WTC11 (cell line): ENCODE results near the gene SNTN. TPM values are rescaled to one million over a fixed set of nuclear protein-coding genes. Genes with fewer than 3 reads are reported as not detected.
"Not testable (repeated sequence)": the region's sequence is repeated elsewhere in the genome, so short reads cannot be mapped to it uniquely, and the experiment has no call there.

Experiments
- ATAC-seq: fragments of 200-7000 bp; cut with Tn5 transposase; 2 replicates; pipeline ENCODE4 v1.10.0; 2021; ENCODE audit warnings: mild to moderate bottlenecking, moderate library complexity
- CTCF ChIA-PET: fragments of 300-600 bp; sonication (Branson Sonifier 250); formaldehyde crosslinking; loops from one replicate; lab custom pipeline; 2021; ENCODE audit warnings: antibody characterized with exemption; lab: Charles Lee
- POLR2A ChIA-PET: fragments of 350-600 bp; sonication (Branson Sonifier 250); formaldehyde crosslinking; loops from one replicate; lab custom pipeline; 2021; ENCODE audit warnings: antibody characterized with exemption; lab: Charles Lee
- DNase-seq: peaks from one replicate; pipeline ENCODE4 v3.0.0; 2021; ENCODE audit warnings: low spot score
- H3K27ac Mint-ChIP-seq: 2 replicates; pipeline ENCODE4 v1.8.0; 2021; ENCODE audit warnings: mixed read lengths
- H3K27me3 Mint-ChIP-seq: 2 replicates; pipeline ENCODE4 v1.8.0; 2021; ENCODE audit warnings: low read depth, mild to moderate bottlenecking, moderate library complexity, mixed read lengths
- H3K36me3 Mint-ChIP-seq: 2 replicates; pipeline ENCODE4 v1.8.0; 2021; ENCODE audit warnings: mixed read lengths
- H3K4me1 Mint-ChIP-seq: 2 replicates; pipeline ENCODE4 v1.8.0; 2022; ENCODE audit warnings: mixed read lengths
- H3K4me3 Mint-ChIP-seq: 2 replicates; pipeline ENCODE4 v1.8.0; 2021; ENCODE audit warnings: mild to moderate bottlenecking, moderate library complexity, mixed read lengths
- H3K9me3 Mint-ChIP-seq: 2 replicates; pipeline ENCODE4 v1.8.0; 2021; ENCODE audit warnings: mixed read lengths
- AFF4 ChIP-seq: sonication (generic); formaldehyde crosslinking; IDR thresholded peaks from 2 replicates; pipeline ENCODE4 v1.8.1; 2023; ENCODE audit warnings: mild to moderate bottlenecking, missing genetic modification reagents, borderline replicate concordance
- CBFB ChIP-seq: sonication (generic); formaldehyde crosslinking; IDR thresholded peaks from 2 replicates; pipeline ENCODE4 v1.8.1; 2022; ENCODE audit warnings: mild to moderate bottlenecking, low read depth, missing genetic modification reagents
- E2F1 ChIP-seq: sonication (generic); formaldehyde crosslinking; IDR thresholded peaks from 2 replicates; pipeline ENCODE4 v1.8.0; 2022; ENCODE audit warnings: mild to moderate bottlenecking, missing genetic modification reagents
- ELF4 ChIP-seq: sonication (generic); formaldehyde crosslinking; IDR thresholded peaks from 2 replicates; pipeline ENCODE4 v1.8.1; 2022; ENCODE audit warnings: low read depth, mild to moderate bottlenecking, moderate library complexity, missing genetic modification reagents
- FOXK1 ChIP-seq: sonication (generic); formaldehyde crosslinking; IDR thresholded peaks from 2 replicates; pipeline ENCODE4 v1.8.0; 2022; ENCODE audit warnings: mild to moderate bottlenecking, moderate library complexity, missing genetic modification reagents
- FOXP1 ChIP-seq: sonication (generic); formaldehyde crosslinking; IDR thresholded peaks from 2 replicates; pipeline ENCODE4 v1.8.0; 2022; ENCODE audit warnings: missing genetic modification reagents, mild to moderate bottlenecking, moderate library complexity, borderline replicate concordance
- FOXP4 ChIP-seq: sonication (generic); formaldehyde crosslinking; IDR thresholded peaks from 2 replicates; pipeline ENCODE4 v1.8.0; 2022; ENCODE audit warnings: mild to moderate bottlenecking, missing genetic modification reagents
- GTF2I ChIP-seq: fragments of 250-450 bp; sonication (Bioruptor Pico); conservative IDR thresholded peaks from 2 replicates; pipeline ENCODE4 v1.4.0; 2021; ENCODE audit warnings: mild to moderate bottlenecking
- IRF1 ChIP-seq: sonication (generic); formaldehyde crosslinking; IDR thresholded peaks from 2 replicates; pipeline ENCODE4 v1.8.0; 2023; ENCODE audit warnings: missing genetic modification reagents
- KAT7 ChIP-seq: sonication (generic); formaldehyde crosslinking; IDR thresholded peaks from 2 replicates; pipeline ENCODE4 v1.8.1; 2023; ENCODE audit warnings: missing genetic modification reagents, mild to moderate bottlenecking, borderline replicate concordance
- MLX ChIP-seq: sonication (generic); formaldehyde crosslinking; IDR thresholded peaks from 2 replicates; pipeline ENCODE4 v1.8.1; 2023; ENCODE audit warnings: mild to moderate bottlenecking, missing genetic modification reagents, moderate library complexity
- NFYB ChIP-seq: sonication (generic); formaldehyde crosslinking; conservative IDR thresholded peaks from 2 replicates; pipeline ENCODE4 v1.8.0; 2022; ENCODE audit warnings: low read depth, missing genetic modification reagents
- NR3C1 ChIP-seq: sonication (generic); formaldehyde crosslinking; conservative IDR thresholded peaks from 2 replicates; pipeline ENCODE4 v1.8.1; 2023; ENCODE audit warnings: low read depth, mild to moderate bottlenecking, missing genetic modification reagents
- TEAD4 ChIP-seq: sonication (generic); formaldehyde crosslinking; IDR thresholded peaks from 2 replicates; pipeline ENCODE4 v1.8.0; 2022; ENCODE audit warnings: mild to moderate bottlenecking, missing genetic modification reagents
- ZNF281 ChIP-seq: sonication (generic); formaldehyde crosslinking; IDR thresholded peaks from 2 replicates; pipeline ENCODE4 v1.8.0; 2023; ENCODE audit warnings: mild to moderate bottlenecking, missing genetic modification reagents
- ZNF416 ChIP-seq: fragments of 250-450 bp; sonication (Bioruptor Pico); IDR thresholded peaks from 2 replicates; pipeline ENCODE4 v1.9.0; 2021; ENCODE audit warnings: mild to moderate bottlenecking, inconsistent platforms
- total RNA-seq: library from RNA; stranded (reverse); gene quantifications from 3 replicates; pipeline ENCODE4 v1.2.3, GENCODE V29; 2021

Gene SNTN
- total RNA-seq, 1 experiment from 2014 or later = not detected

GRCh38 chr3:63644212-63644797 is 8.2 kb upstream of the SNTN start (continued):
- TF ChIP-seq MLX (CRISPR knock-in tag) (no peak), IRF1 (no peak), NR3C1 (CRISPR knock-in tag) (no peak), ELF4 (no peak), TEAD4 (CRISPR knock-in tag) (no peak)

GRCh38 chr3:63644928-63645781 is 7.3 kb upstream of the SNTN start:
- peaks cover 22% of the 10 kb centered on the region for H3K27me3 Mint-ChIP-seq
- POLR2A ChIA-PET = interaction anchor here (0.9 kb wide), 1 partner anchor 81 kb away, joined by 3 read pairs; no protein-coding TSS in a partner anchor
- CTCF ChIA-PET = interaction anchor here (1.9 to 2.8 kb wide), 2 partner anchors 17 to 295 kb away, joined by 11 to 15 read pairs; no protein-coding TSS in a partner anchor
- ATAC-seq (peak; percentile 69), DNase-seq (peak; percentile 78)
- not testable (repeated sequence) for H3K36me3 Mint-ChIP-seq, H3K9me3 Mint-ChIP-seq
- H3K4me1 Mint-ChIP-seq = peaks cover 17% of the 10 kb centered on the region
- TF ChIP-seq FOXP4 (CRISPR knock-in tag) (peak; percentile 61; the same call in 1 of the 2 replicates), FOXP1 (CRISPR knock-in tag) (peak; percentile 52; the same call in 1 of the 2 replicates), ZNF281 (CRISPR knock-in tag) (peak; percentile 81; the same call in 1 of the 2 replicates), FOXK1 (peak; percentile 41; the same call in 1 of the 2 replicates)
- H3K27ac Mint-ChIP-seq = peak overlapping the region; percentile 78
- peak overlapping the region; percentile 88 for H3K4me3 Mint-ChIP-seq

- H3K36me3 Mint-ChIP-seq = no peaks in the 10 kb centered on the region
- H3K4me3 Mint-ChIP-seq = no peak overlapping the region
- DNase-seq (no peak), ATAC-seq (no peak)
- no peak overlapping the region for H3K27ac Mint-ChIP-seq
- CTCF ChIA-PET = interaction anchor here (1.6 kb wide), 1 partner anchor 289 kb away, joined by 3 read pairs; no protein-coding TSS in a partner anchor
- H3K27me3 Mint-ChIP-seq = no peaks in the 10 kb centered on the region
- 0 out of 2 replicates have a peak, but pooled peaks cover 5% of the 10 kb centered on the region for H3K9me3 Mint-ChIP-seq
- no peaks in the 10 kb centered on the region for H3K4me1 Mint-ChIP-seq
- POLR2A ChIA-PET = no interaction called here
- no peak for TF ChIP-seq GTF2I (CRISPR knock-in tag)
- no peak for TF ChIP-seq AFF4 (CRISPR knock-in tag)
- TF ChIP-seq CBFB (CRISPR knock-in tag) = no peak
- no peak for TF ChIP-seq E2F1 (CRISPR knock-in tag)
- TF ChIP-seq NFYB (CRISPR knock-in tag) = no peak
- no peak for TF ChIP-seq KAT7 (CRISPR knock-in tag)
- no peak for TF ChIP-seq ZNF416 (CRISPR knock-in tag)
Measured at GRCh38 chr3:63654211-63654610, 1.7 kb downstream of the SNTN start.
